Suprapubic skin (tissue), 4 donors: ENCODE measurements around the gene UNC50.

ENCODE experiments used
- CTCF ChIP-seq, 2 donors: fragments of 200-600 bp in 1 of 2; fragments of 450-650 bp in 1 of 2; sonication (generic) in 1 of 2; IDR thresholded peaks; one replicate each; pipeline ENCODE4 v1.5.1; 2016 to 2019; ENCODE audit warnings: antibody characterized with exemption in 2 of 2, mild to moderate bottlenecking in 1 of 2, moderate library complexity in 1 of 2
- EP300 ChIP-seq: sonication (generic); formaldehyde crosslinking; IDR thresholded peaks from one replicate; pipeline ENCODE4 v1.6.1; 2017; ENCODE audit warnings: antibody characterized with exemption
- POLR2A ChIP-seq, 2 donors: fragments of 450-650 bp; IDR thresholded peaks; one replicate each; pipeline ENCODE4 v1.6.1; 2017; ENCODE audit warnings: antibody characterized with exemption in 2 of 2, mild to moderate bottlenecking in 2 of 2, moderate library complexity in 2 of 2
- POLR2AphosphoS5 ChIP-seq, 3 donors: sonication (generic); formaldehyde crosslinking; IDR thresholded peaks; one replicate each; pipeline ENCODE4 v1.6.1; 2017; ENCODE audit warnings: antibody characterized with exemption in 3 of 3

DNA sequence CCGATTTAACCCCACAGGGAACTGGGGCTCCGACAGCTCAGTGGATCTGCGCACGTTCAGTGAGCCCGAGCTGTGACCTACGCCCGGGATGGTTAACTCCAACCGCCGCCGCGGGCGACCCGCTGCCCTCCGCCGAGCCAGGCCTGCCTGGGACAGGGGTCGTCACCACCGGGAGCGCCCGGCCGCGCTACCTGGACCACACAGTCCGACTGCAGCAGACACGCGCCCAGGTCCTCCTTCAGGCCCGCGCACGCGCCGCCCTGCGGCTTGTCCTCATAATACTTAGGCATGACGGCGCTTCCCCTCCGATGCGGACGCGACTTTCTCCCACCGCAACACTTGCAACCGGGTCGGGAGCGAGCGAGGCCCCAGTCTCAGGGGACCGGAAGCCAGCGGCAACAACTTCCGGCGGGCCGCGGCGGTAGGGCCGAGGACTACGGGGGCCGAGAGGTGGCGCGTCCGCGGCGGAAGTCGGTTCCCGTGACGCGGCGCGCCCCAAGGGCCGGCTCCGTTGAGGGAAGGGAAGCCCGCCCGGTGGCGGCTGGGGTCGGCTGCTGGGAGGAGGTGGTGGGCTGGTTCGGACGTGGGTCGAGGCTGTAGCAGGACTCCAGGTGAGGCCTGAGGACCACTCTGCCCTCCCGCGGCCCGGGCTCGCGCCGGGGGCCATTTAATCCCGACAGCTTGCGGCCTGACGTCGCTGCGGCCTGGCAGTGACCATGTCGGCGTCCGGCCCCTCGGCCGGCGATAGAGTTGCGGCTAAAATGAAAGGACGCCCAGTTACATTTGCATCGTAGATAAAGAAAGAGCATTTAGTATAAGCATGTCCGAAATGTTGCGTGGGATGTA, at the start of gene UNC50, which contains the start of gene COA5:
- peak in 1 of 2 donors; percentile 5 for TF ChIP-seq CTCF (IDR thresholded peaks at IDR 0.05)
- TF ChIP-seq POLR2AphosphoS5 (IDR thresholded peaks at IDR 0.05), result peak; percentile 78 to 99 (median 96)
- peak; percentile 13 to 92 for TF ChIP-seq POLR2A (IDR thresholded peaks at IDR 0.05)
- TF ChIP-seq EP300, result no peak
